Midbrain (tissue), 1 donor: Measurements from ENCODE around the gene ACTL8.
A peak's percentile ranks its signal among the peaks of the same experiment; 100 is the strongest.
"Not testable (repeated sequence)": the region's sequence is repeated elsewhere in the genome, so short reads cannot be mapped to it uniquely, and the experiment has no call there.

Experiments
- DNase-seq: peaks from one replicate; lab custom pipeline; 2025; lab: John Stamatoyannopoulos, UW

ACTL8 gene

GRCh38 chr1:17735793-17736192 is 19.3 kb upstream of the ACTL8 start:
- DNase-seq, result no peak

GRCh38 chr1:17736625-17737024 is 18.5 kb upstream of the ACTL8 start:
- no peak for DNase-seq

GRCh38 chr1:17739050-17739449 is 16.1 kb upstream of the ACTL8 start:
- DNase-seq, result no peak

- DNase-seq, result no peak
These were observed 14.1 kb upstream of the ACTL8 start for GRCh38 chr1:17741052-17741451.

- peak; percentile 1 for DNase-seq
These were observed 12.6 kb upstream of the ACTL8 start for GRCh38 chr1:17742583-17742982.

- DNase-seq, result no peak
These were observed 12.0 kb upstream of the ACTL8 start for GRCh38 chr1:17743008-17743647.

- DNase-seq, result no peak
These were observed 11.2 kb upstream of the ACTL8 start for GRCh38 chr1:17743925-17744324.

GRCh38 chr1:17744666-17745478 is 10.3 kb upstream of the ACTL8 start:
- DNase-seq, result no peak

GRCh38 chr1:17745479-17745955 is 9.6 kb upstream of the ACTL8 start:
- DNase-seq, result no peak

- not testable (repeated sequence) for DNase-seq
These were observed 8.9 kb upstream of the ACTL8 start for GRCh38 chr1:17746281-17746680.

GRCh38 chr1:17746920-17747319 is 8.2 kb upstream of the ACTL8 start:
- no peak for DNase-seq

- DNase-seq, result no peak
These were observed 4.8 kb upstream of the ACTL8 start for GRCh38 chr1:17750333-17750732.

GRCh38 chr1:17752356-17752755 is 2.8 kb upstream of the ACTL8 start:
- no peak for DNase-seq

GRCh38 chr1:17757426-17757825 is 2.3 kb downstream of the ACTL8 start:
- DNase-seq, result no peak

GRCh38 chr1:17759114-17759513 is 4.0 kb downstream of the ACTL8 start:
- no peak for DNase-seq

GRCh38 chr1:17762313-17762712 is 7.2 kb downstream of the ACTL8 start:
- DNase-seq, result no peak

GRCh38 chr1:17763417-17763816 is 8.3 kb downstream of the ACTL8 start:
- no peak for DNase-seq

GRCh38 chr1:17763995-17764394 is 8.9 kb downstream of the ACTL8 start:
- DNase-seq, result no peak

- DNase-seq, result no peak
These were observed 9.5 kb downstream of the ACTL8 start for GRCh38 chr1:17764591-17764990.

GRCh38 chr1:17765444-17766411 is 10.6 kb downstream of the ACTL8 start:
- DNase-seq, result no peak

- no peak for DNase-seq
These were observed 13.6 kb downstream of the ACTL8 start for GRCh38 chr1:17768651-17769241.

GRCh38 chr1:17770983-17771382 is 15.8 kb downstream of the ACTL8 start:
- DNase-seq, result no peak
